Fibroblast of lung (primary cell): Measurements from ENCODE around the gene DNAJB11.

Source experiments
- EZH2 ChIP-seq: IDR thresholded peaks from 2 replicates; pipeline ENCODE4 v1.5.1; 2012; ENCODE audit warnings: low read length, control low read depth, mild to moderate bottlenecking; ENCODE audit errors: missing control alignments
- TF ChIP-seq, protein P1 (sequence below), 2 donors: IDR thresholded peaks in 1 of 2; conservative IDR thresholded peaks in 1 of 2; 1 replicate in 1 of 2; 2 replicates in 1 of 2; pipeline ENCODE4 v1.5.1; 2011 to 2012; ENCODE audit warnings: low read length in 2 of 2, control low read depth in 1 of 2, inconsistent platforms in 1 of 2, low read depth in 1 of 2, mild to moderate bottlenecking in 1 of 2

DNA sequence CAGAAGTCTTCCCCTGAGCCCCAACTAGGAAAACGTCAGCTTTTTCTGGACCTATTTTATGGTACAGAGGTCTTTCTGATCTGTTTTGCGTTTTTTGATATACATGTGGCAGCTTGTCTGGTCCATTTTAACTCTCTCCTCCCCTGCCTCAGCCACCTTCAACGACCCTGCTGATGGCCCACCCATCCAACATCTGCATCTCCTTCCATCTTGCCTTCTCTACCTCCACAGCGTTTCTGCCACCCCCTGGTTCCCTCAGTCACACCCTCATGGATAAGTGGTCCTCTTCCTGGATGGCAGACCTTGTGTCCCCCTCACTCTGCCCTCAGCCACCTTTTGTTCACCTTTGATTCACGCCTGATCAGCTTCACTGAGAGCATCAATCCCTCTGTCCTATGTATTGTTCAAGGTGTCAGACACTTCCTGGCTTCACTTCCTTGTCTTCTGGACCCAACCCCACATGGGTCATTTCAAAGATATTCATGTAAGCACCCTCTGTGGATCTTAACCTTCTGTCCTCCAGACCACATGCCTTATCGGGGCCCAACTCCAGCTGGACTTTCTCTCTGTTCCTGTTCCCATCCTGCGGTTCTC, 55.8 kb downstream of the DNAJB11 start:
- TF ChIP-seq, protein P1, sequence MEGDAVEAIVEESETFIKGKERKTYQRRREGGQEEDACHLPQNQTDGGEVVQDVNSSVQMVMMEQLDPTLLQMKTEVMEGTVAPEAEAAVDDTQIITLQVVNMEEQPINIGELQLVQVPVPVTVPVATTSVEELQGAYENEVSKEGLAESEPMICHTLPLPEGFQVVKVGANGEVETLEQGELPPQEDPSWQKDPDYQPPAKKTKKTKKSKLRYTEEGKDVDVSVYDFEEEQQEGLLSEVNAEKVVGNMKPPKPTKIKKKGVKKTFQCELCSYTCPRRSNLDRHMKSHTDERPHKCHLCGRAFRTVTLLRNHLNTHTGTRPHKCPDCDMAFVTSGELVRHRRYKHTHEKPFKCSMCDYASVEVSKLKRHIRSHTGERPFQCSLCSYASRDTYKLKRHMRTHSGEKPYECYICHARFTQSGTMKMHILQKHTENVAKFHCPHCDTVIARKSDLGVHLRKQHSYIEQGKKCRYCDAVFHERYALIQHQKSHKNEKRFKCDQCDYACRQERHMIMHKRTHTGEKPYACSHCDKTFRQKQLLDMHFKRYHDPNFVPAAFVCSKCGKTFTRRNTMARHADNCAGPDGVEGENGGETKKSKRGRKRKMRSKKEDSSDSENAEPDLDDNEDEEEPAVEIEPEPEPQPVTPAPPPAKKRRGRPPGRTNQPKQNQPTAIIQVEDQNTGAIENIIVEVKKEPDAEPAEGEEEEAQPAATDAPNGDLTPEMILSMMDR (conservative IDR thresholded peaks at IDR 0.05 in 1 of 2, IDR thresholded peaks at IDR 0.05 in 1 of 2; ENCODE audit: low read depth in 1 of 2, low read length in 2 of 2), result no peak
- no peak for TF ChIP-seq EZH2
